Neural cell (in vitro differentiated cells): Measurements from ENCODE around the gene GAREM1. TPM values are rescaled to one million over a fixed set of nuclear protein-coding genes. Genes with fewer than 3 reads are reported as not detected.

Source experiments
- H2AFZ ChIP-seq: fragments of 200-600, 300-800 bp; sonication (generic), shearing (Covaris generic); 2 replicates; pipeline ENCODE4 v1.6.0; 2014; ENCODE audit warnings: low read depth, mild to moderate bottlenecking, antibody characterized with exemption, low read length, moderate library complexity
- H3F3A ChIP-seq: fragments of 200-600 bp; shearing (Covaris generic); 2 replicates; pipeline ENCODE4 v1.6.1; 2016; ENCODE audit warnings: mild to moderate bottlenecking, moderate library complexity, mixed read lengths, antibody characterized with exemption, low read length; ENCODE audit not compliant: insufficient read depth, poor library complexity, severe bottlenecking
- H3K27ac ChIP-seq: fragments of 200-600, 300-800 bp; sonication (generic), shearing (Covaris generic); 2 replicates; pipeline ENCODE4 v1.5.1; 2014; ENCODE audit warnings: mild to moderate bottlenecking, low read length, moderate library complexity
- H3K27me3 ChIP-seq: fragments of 300-800, 200-600 bp; sonication (generic), shearing (Covaris generic); 2 replicates; pipeline ENCODE4 v1.6.0; 2014; ENCODE audit warnings: mild to moderate bottlenecking, low read depth, low read length, moderate library complexity; ENCODE audit not compliant: insufficient read depth
- H3K36me3 ChIP-seq: fragments of 300-800, 200-600 bp; sonication (generic), shearing (Covaris generic); 2 replicates; pipeline ENCODE4 v1.5.1; 2014; ENCODE audit warnings: mild to moderate bottlenecking, antibody characterized with exemption, low read length, moderate library complexity; ENCODE audit not compliant: insufficient read depth
- H3K4me2 ChIP-seq: fragments of 300-800, 200-600 bp; sonication (generic), shearing (Covaris generic); 2 replicates; pipeline ENCODE4 v1.6.0; 2014; ENCODE audit warnings: mild to moderate bottlenecking, low read length
- H3K4me3 ChIP-seq: fragments of 300-800, 200-600 bp; sonication (generic), shearing (Covaris generic); 2 replicates; pipeline ENCODE4 v1.5.1; 2014; ENCODE audit warnings: mild to moderate bottlenecking, low read length, moderate library complexity
- H3K79me2 ChIP-seq: fragments of 200-600 bp; shearing (Covaris generic); replicated peaks from 2 replicates; pipeline ENCODE4 v1.6.0; 2014; ENCODE audit warnings: mild to moderate bottlenecking, low read length, moderate library complexity; ENCODE audit not compliant: insufficient read depth
- H3K9ac ChIP-seq: fragments of 300-800, 200-600 bp; sonication (generic), shearing (Covaris generic); 2 replicates; pipeline ENCODE4 v1.6.1; 2016; ENCODE audit warnings: mild to moderate bottlenecking, low read length, mixed read lengths
- H3K9me2 ChIP-seq: fragments of 200-600 bp; shearing (Covaris generic); 2 replicates; pipeline ENCODE4 v1.6.1; 2016; ENCODE audit warnings: mild to moderate bottlenecking, low read length, mixed read lengths; ENCODE audit not compliant: insufficient read depth
- H3K9me3 ChIP-seq: fragments of 200-600, 300-800 bp; sonication (generic), shearing (Covaris generic); 2 replicates; pipeline ENCODE4 v1.6.1; 2016; ENCODE audit warnings: mild to moderate bottlenecking, mixed run types, low read length, moderate library complexity, mixed read lengths
- H4K20me1 ChIP-seq: fragments of 200-600 bp; shearing (Covaris generic); 2 replicates; pipeline ENCODE4 v1.6.1; 2016; ENCODE audit warnings: mild to moderate bottlenecking, mixed run types; ENCODE audit not compliant: insufficient read depth
- EP300 ChIP-seq: fragments of 450-650 bp; conservative IDR thresholded peaks from 2 replicates; pipeline ENCODE4 v1.6.1; 2014; ENCODE audit warnings: antibody characterized with exemption, mild to moderate bottlenecking, moderate library complexity; ENCODE audit not compliant: poor library complexity, severe bottlenecking
- EZH2 ChIP-seq: fragments of 200-600, 300-800 bp; shearing (Covaris generic), sonication (generic); IDR thresholded peaks from 2 replicates; pipeline ENCODE4 v1.6.1; 2014; ENCODE audit warnings: antibody characterized with exemption, low read length, borderline replicate concordance, mild to moderate bottlenecking; ENCODE audit not compliant: insufficient read depth, poor library complexity, severe bottlenecking
- MXI1 ChIP-seq: fragments of 450-650 bp; conservative IDR thresholded peaks from 2 replicates; pipeline ENCODE4 v1.6.1; 2014; ENCODE audit warnings: antibody characterized with exemption, mild to moderate bottlenecking; ENCODE audit not compliant: poor library complexity, severe bottlenecking
- POLR2AphosphoS5 ChIP-seq: IDR thresholded peaks from 2 replicates; pipeline ENCODE4 v1.6.1; 2012
- RAD21 ChIP-seq: fragments of 450-650 bp; conservative IDR thresholded peaks from 2 replicates; pipeline ENCODE4 v1.6.1; 2014; ENCODE audit warnings: antibody characterized with exemption, mild to moderate bottlenecking, moderate library complexity
- REST ChIP-seq: IDR thresholded peaks from 2 replicates; pipeline ENCODE4 v1.6.1; 2012; ENCODE audit warnings: borderline replicate concordance
- SMC3 ChIP-seq: fragments of 450-650 bp; conservative IDR thresholded peaks from 2 replicates; pipeline ENCODE4 v1.6.1; 2014; ENCODE audit warnings: antibody characterized with exemption, mild to moderate bottlenecking, moderate library complexity; ENCODE audit not compliant: poor library complexity
- TAF1 ChIP-seq: IDR thresholded peaks from 2 replicates; pipeline ENCODE4 v1.6.1; 2012; ENCODE audit warnings: low read depth
- polyA plus RNA-seq: library from polyadenylated mRNA; depleted of rRNA; stranded (reverse); fragments of >200 nt; gene quantifications from 2 replicates; pipeline ENCODE4 v1.2.3, GENCODE V29; 2014
- TF ChIP-seq, protein P1 (sequence below): fragments of 450-650 bp; IDR thresholded peaks from 2 replicates; pipeline ENCODE4 v1.5.1; 2014; ENCODE audit warnings: antibody characterized with exemption, mild to moderate bottlenecking, moderate library complexity; ENCODE audit not compliant: poor library complexity, severe bottlenecking

GAREM1 gene
- polyA plus RNA-seq, 1 donor from 2014 or later = 1.3 TPM

- Histone ChIP-seq H3K27me3 (no peaks in the 10 kb centered on the region), H3K36me3 (no peaks in the 10 kb centered on the region), H3K27ac (no peak overlapping the region), H3K4me3 (no peak overlapping the region), H3K9me3 (no peaks in the 10 kb centered on the region), H3F3A (no peaks in the 10 kb centered on the region), H2AFZ (no peak overlapping the region), H3K4me2 (no peak overlapping the region), H3K79me2 (no peaks in the 10 kb centered on the region), H3K9ac (no peak overlapping the region), H3K9me2 (no peaks in the 10 kb centered on the region), H4K20me1 (no peaks in the 10 kb centered on the region)
- TF ChIP-seq POLR2AphosphoS5 (no peak), REST (no peak), TAF1 (no peak), SMC3 (no peak), RAD21 (no peak), EP300 (no peak), EZH2 (no peak), MXI1 (no peak)
- TF ChIP-seq, protein P1, sequence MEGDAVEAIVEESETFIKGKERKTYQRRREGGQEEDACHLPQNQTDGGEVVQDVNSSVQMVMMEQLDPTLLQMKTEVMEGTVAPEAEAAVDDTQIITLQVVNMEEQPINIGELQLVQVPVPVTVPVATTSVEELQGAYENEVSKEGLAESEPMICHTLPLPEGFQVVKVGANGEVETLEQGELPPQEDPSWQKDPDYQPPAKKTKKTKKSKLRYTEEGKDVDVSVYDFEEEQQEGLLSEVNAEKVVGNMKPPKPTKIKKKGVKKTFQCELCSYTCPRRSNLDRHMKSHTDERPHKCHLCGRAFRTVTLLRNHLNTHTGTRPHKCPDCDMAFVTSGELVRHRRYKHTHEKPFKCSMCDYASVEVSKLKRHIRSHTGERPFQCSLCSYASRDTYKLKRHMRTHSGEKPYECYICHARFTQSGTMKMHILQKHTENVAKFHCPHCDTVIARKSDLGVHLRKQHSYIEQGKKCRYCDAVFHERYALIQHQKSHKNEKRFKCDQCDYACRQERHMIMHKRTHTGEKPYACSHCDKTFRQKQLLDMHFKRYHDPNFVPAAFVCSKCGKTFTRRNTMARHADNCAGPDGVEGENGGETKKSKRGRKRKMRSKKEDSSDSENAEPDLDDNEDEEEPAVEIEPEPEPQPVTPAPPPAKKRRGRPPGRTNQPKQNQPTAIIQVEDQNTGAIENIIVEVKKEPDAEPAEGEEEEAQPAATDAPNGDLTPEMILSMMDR = no peak
Observed at GRCh38 chr18:32280188-32280783, 190.4 kb downstream of the GAREM1 start.

- H3K9me3 ChIP-seq = no peaks in the 10 kb centered on the region
Observed at GRCh38 chr18:32278177-32278799, 192.4 kb downstream of the GAREM1 start.

More at GRCh38 chr18:32278177-32278799, 192.4 kb downstream of the GAREM1 start:
- no peak for TF ChIP-seq EZH2
- TF ChIP-seq POLR2AphosphoS5 = no peak
- no peak for TF ChIP-seq TAF1
- H3K9me2 ChIP-seq = no peaks in the 10 kb centered on the region
- no peaks in the 10 kb centered on the region for H3F3A ChIP-seq
- H3K4me2 ChIP-seq = no peak overlapping the region
- H3K9ac ChIP-seq = no peak overlapping the region
- no peak overlapping the region for H2AFZ ChIP-seq
- H3K27me3 ChIP-seq = no peaks in the 10 kb centered on the region
- no peaks in the 10 kb centered on the region for H3K36me3 ChIP-seq
- no peak overlapping the region for H3K27ac ChIP-seq
- H3K79me2 ChIP-seq = no peaks in the 10 kb centered on the region
- no peaks in the 10 kb centered on the region for H4K20me1 ChIP-seq
- no peak overlapping the region for H3K4me3 ChIP-seq
